Muscle of leg (tissue), 11 donors: ENCODE measurements around the gene HLA-A. TPM values are rescaled to one million over a fixed set of nuclear protein-coding genes. Genes with fewer than 3 reads are reported as not detected.
"Not testable (repeated sequence)": the region's sequence is repeated elsewhere in the genome, so short reads cannot be mapped to it uniquely, and the experiment has no call there.

Source experiments
- DNase-seq: peaks from one replicate; pipeline ENCODE4 v3.0.0; 2013
- H3K27ac ChIP-seq: one replicate; pipeline ENCODE4 v1.5.1; 2013; ENCODE audit warnings: mild to moderate bottlenecking, low read length, control low read depth
- H3K27me3 ChIP-seq: one replicate; pipeline ENCODE4 v1.6.1; 2013; ENCODE audit warnings: low read length; ENCODE audit not compliant: control insufficient read depth, insufficient read depth
- H3K36me3 ChIP-seq: one replicate; pipeline ENCODE4 v1.6.1; 2013; ENCODE audit warnings: low read length; ENCODE audit not compliant: control insufficient read depth, insufficient read depth
- H3K4me1 ChIP-seq: one replicate; pipeline ENCODE4 v1.6.1; 2013; ENCODE audit warnings: low read length; ENCODE audit not compliant: control insufficient read depth, insufficient read depth
- H3K4me3 ChIP-seq: one replicate; pipeline ENCODE4 v1.5.1; 2013; ENCODE audit warnings: low read length, control low read depth
- H3K9me3 ChIP-seq: replicated peaks from 2 replicates; pipeline ENCODE4 v1.6.1; 2013; ENCODE audit warnings: low read depth, low read length; ENCODE audit not compliant: control insufficient read depth
- WGBS: methylation state at CpG from one replicate; pipeline ENCODE4 v1.1.5; 2013; ENCODE audit warnings: missing lambda C conversion rate; ENCODE audit not compliant: insufficient coverage; 5-methylcytosine and 5-hydroxymethylcytosine counted together
- polyA plus RNA-seq, 8 donors: library from polyadenylated mRNA; unstranded; fragments of 120-200 nt; gene quantifications; one replicate each; pipeline versions ENCODE4 v1.2.1 to v1.2.3, GENCODE V29; 2013; ENCODE audit warnings: inconsistent platforms in 1 of 8, low replicate concordance in 1 of 8; ENCODE audit not compliant: insufficient read length in 8 of 8, insufficient read depth in 1 of 8
- total RNA-seq: library from RNA; stranded (reverse); fragments of 120-200 nt; gene quantifications from one replicate; pipeline ENCODE4 v1.2.4, GENCODE V29; 2013

The HLA-A gene
- total and polyA plus RNA-seq, 9 donors, result 55.7 to 138 (median 105) TPM

GRCh38 chr6:29927841-29928388 lies 14.4 kb upstream of the HLA-A start:
- no peak overlapping the region for H3K4me3 ChIP-seq
- peaks cover 5% of the 10 kb centered on the region for H3K4me1 ChIP-seq
- no peaks in the 10 kb centered on the region for H3K36me3 ChIP-seq
- no peak overlapping the region for H3K27ac ChIP-seq
- DNase-seq, result no peak
- no CpG with 5 or more reads among the region's 6 CpGs for WGBS
- no peaks in the 10 kb centered on the region for H3K9me3 ChIP-seq
- H3K27me3 ChIP-seq, result peaks cover 10% of the 10 kb centered on the region

- not testable (repeated sequence) for H3K4me1 ChIP-seq, H3K36me3 ChIP-seq, H3K9me3 ChIP-seq, H3K27me3 ChIP-seq, H3K4me3 ChIP-seq, H3K27ac ChIP-seq, DNase-seq
- no CpG with 5 or more reads among the region's 7 CpGs for WGBS
Measured at GRCh38 chr6:29930047-29930446, 12.3 kb upstream of the HLA-A start.

- no CpG with 5 or more reads among the region's 14 CpGs for WGBS
- H3K27me3 ChIP-seq, result no peaks in the 10 kb centered on the region
- no peaks in the 10 kb centered on the region for H3K36me3 ChIP-seq
- H3K4me3 ChIP-seq, result no peak overlapping the region
- no peak for DNase-seq
- no peaks in the 10 kb centered on the region for H3K4me1 ChIP-seq
- no peaks in the 10 kb centered on the region for H3K9me3 ChIP-seq
- no peak overlapping the region for H3K27ac ChIP-seq
Measured at GRCh38 chr6:29933955-29934354, 8.4 kb upstream of the HLA-A start.

- no peaks in the 10 kb centered on the region for H3K27me3 ChIP-seq
- WGBS, result no CpG with 5 or more reads among the region's 1 CpG
- H3K27ac ChIP-seq, result no peak overlapping the region
- no peaks in the 10 kb centered on the region for H3K9me3 ChIP-seq
- no peaks in the 10 kb centered on the region for H3K4me1 ChIP-seq
- DNase-seq, result no peak
- no peak overlapping the region for H3K4me3 ChIP-seq
- H3K36me3 ChIP-seq, result no peaks in the 10 kb centered on the region
Measured at GRCh38 chr6:29935273-29935955, 6.9 kb upstream of the HLA-A start.

GRCh38 chr6:29938746-29939508 lies 3.4 kb upstream of the HLA-A start:
- Histone ChIP-seq H3K4me3 (no peak overlapping the region), H3K4me1 (peaks cover 7% of the 10 kb centered on the region), H3K36me3 (peaks cover 4% of the 10 kb centered on the region), H3K27ac (no peak overlapping the region), H3K27me3 (no peaks in the 10 kb centered on the region), H3K9me3 (no peaks in the 10 kb centered on the region)
- 42% methylated on average over 4 of the region's 9 CpGs for WGBS
- no peak for DNase-seq

- no peaks in the 10 kb centered on the region for H3K27me3 ChIP-seq
- no peaks in the 10 kb centered on the region for H3K9me3 ChIP-seq
- WGBS, result 71% methylated on average over 2 of the region's 4 CpGs
- H3K4me3 ChIP-seq, result no peak overlapping the region
- peaks cover 11% of the 10 kb centered on the region for H3K4me1 ChIP-seq
- DNase-seq, result no peak
- peaks cover 8% of the 10 kb centered on the region for H3K36me3 ChIP-seq
- H3K27ac ChIP-seq, result no peak overlapping the region
Measured at GRCh38 chr6:29941016-29941415, 1.3 kb upstream of the HLA-A start.

GRCh38 chr6:29941471-29941870 lies 861 bp upstream of the HLA-A start:
- DNase-seq, result no peak
- Histone ChIP-seq H3K9me3 (no peaks in the 10 kb centered on the region), H3K27me3 (no peaks in the 10 kb centered on the region), H3K4me1 (peaks cover 11% of the 10 kb centered on the region), H3K27ac (peak overlapping the region; percentile 79), H3K36me3 (peaks cover 8% of the 10 kb centered on the region), H3K4me3 (no peak overlapping the region)
- WGBS, result no CpG with 5 or more reads among the region's 1 CpG

- H3K27ac ChIP-seq, result peak overlapping the region; percentile 79
- 0% methylated on average over 2 of the region's 5 CpGs for WGBS
- no peak for DNase-seq
- peaks cover 8% of the 10 kb centered on the region for H3K36me3 ChIP-seq
- H3K27me3 ChIP-seq, result no peaks in the 10 kb centered on the region
- H3K4me3 ChIP-seq, result peak overlapping the region; percentile 59
- peaks cover 11% of the 10 kb centered on the region for H3K4me1 ChIP-seq
- H3K9me3 ChIP-seq, result no peaks in the 10 kb centered on the region
Measured at GRCh38 chr6:29941916-29942274, 437 bp upstream of the HLA-A start.

- peaks cover 11% of the 10 kb centered on the region for H3K4me1 ChIP-seq
- H3K9me3 ChIP-seq, result no peaks in the 10 kb centered on the region
- DNase-seq, result no peak
- peak overlapping the region; percentile 59 for H3K4me3 ChIP-seq
- no peaks in the 10 kb centered on the region for H3K27me3 ChIP-seq
- WGBS, result 28% methylated on average over 33 of the region's 58 CpGs
- H3K36me3 ChIP-seq, result peaks cover 8% of the 10 kb centered on the region
- peak overlapping the region; percentile 75 for H3K27ac ChIP-seq
Measured at GRCh38 chr6:29943053-29943966, 978 bp downstream of the HLA-A start.
